SJCRH30 (cell line): ENCODE results near the gene BBX. TPM values are rescaled to one million over a fixed set of nuclear protein-coding genes. Genes with fewer than 3 reads are reported as not detected.

Source experiments
- DNase-seq, 2 experiments: peaks; one replicate each; pipeline ENCODE4 v3.0.0-alpha.2; 2015 to 2020
- H3K27ac ChIP-seq: fragments of 250-450 bp; sonication (Bioruptor Pico); 2 replicates; pipeline ENCODE4 v1.5.1; 2020; ENCODE audit warnings: mild to moderate bottlenecking, moderate library complexity
- H3K27me3 ChIP-seq: fragments of 250-450 bp; sonication (Bioruptor Pico); 2 replicates; pipeline ENCODE4 v1.5.1; 2020; ENCODE audit warnings: mild to moderate bottlenecking, moderate library complexity
- H3K36me3 ChIP-seq: fragments of 250-450 bp; sonication (Bioruptor Pico); 2 replicates; pipeline ENCODE4 v1.5.1; 2020; ENCODE audit warnings: mild to moderate bottlenecking, moderate library complexity
- H3K4me1 ChIP-seq: fragments of 250-450 bp; sonication (Bioruptor Pico); 2 replicates; pipeline ENCODE4 v1.5.1; 2020; ENCODE audit warnings: mild to moderate bottlenecking, moderate library complexity
- H3K4me3 ChIP-seq: fragments of 250-450 bp; sonication (Bioruptor Pico); 2 replicates; pipeline ENCODE4 v1.5.1; 2020; ENCODE audit warnings: mild to moderate bottlenecking, moderate library complexity
- H3K9me3 ChIP-seq: fragments of 250-450 bp; sonication (Bioruptor Pico); replicated peaks from 2 replicates; pipeline ENCODE4 v1.5.1; 2020; ENCODE audit warnings: mild to moderate bottlenecking, moderate library complexity
- total RNA-seq: library from RNA; depleted of rRNA; stranded (reverse); fragments of >200 nt; shearing (Covaris generic); gene quantifications from 2 replicates; pipeline ENCODE4 v1.2.3, GENCODE V29; 2014

Gene BBX
- total RNA-seq, 1 experiment from 2014 or later: 54.0 TPM

- no peaks in the 10 kb centered on the region for H3K4me1 ChIP-seq
- 0 out of 2 replicates have a peak, but pooled peaks cover 8% of the 10 kb centered on the region for H3K36me3 ChIP-seq
- H3K4me3 ChIP-seq: no peak overlapping the region
- no peaks in the 10 kb centered on the region for H3K9me3 ChIP-seq
- H3K27ac ChIP-seq: no peak overlapping the region
- no peak for DNase-seq
- no peaks in the 10 kb centered on the region for H3K27me3 ChIP-seq
Measured at GRCh38 chr3:107729686-107730085, 206.9 kb downstream of the BBX start.

GRCh38 chr3:107734317-107734716 is 211.6 kb downstream of the BBX start:
- no peak overlapping the region for H3K27ac ChIP-seq
- H3K9me3 ChIP-seq: no peaks in the 10 kb centered on the region
- H3K4me1 ChIP-seq: no peaks in the 10 kb centered on the region
- no peak overlapping the region for H3K4me3 ChIP-seq
- 0 out of 2 replicates have a peak, but pooled peaks cover 5% of the 10 kb centered on the region for H3K36me3 ChIP-seq
- no peak for DNase-seq
- H3K27me3 ChIP-seq: no peaks in the 10 kb centered on the region

DNA sequence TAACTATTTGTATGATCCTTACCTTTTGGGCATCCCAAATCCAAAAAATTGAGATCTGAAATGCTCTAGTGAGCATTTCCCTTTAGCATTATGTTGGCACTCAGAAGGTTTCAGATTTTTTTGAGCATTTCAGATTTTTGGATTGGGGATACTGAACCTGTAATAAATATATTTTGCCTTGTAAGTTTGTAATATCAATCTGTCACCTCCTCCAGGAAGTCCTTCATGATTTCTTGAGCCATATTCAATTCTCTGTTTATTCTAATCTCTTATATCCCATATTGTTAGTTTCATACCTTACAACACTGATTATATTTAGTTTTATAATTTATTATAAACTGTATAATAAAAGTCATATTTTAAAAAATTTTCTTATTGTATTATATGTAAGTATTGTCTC is 215.2 kb downstream of the BBX start:
- Histone ChIP-seq H3K4me3 (no peak overlapping the region), H3K27me3 (no peaks in the 10 kb centered on the region), H3K27ac (no peak overlapping the region), H3K4me1 (no peaks in the 10 kb centered on the region), H3K9me3 (no peaks in the 10 kb centered on the region), H3K36me3 (0 out of 2 replicates have a peak, but pooled peaks cover 2% of the 10 kb centered on the region)
- no peak for DNase-seq

GRCh38 chr3:107738486-107739183 is 215.9 kb downstream of the BBX start:
- H3K4me1 ChIP-seq: no peaks in the 10 kb centered on the region

GRCh38 chr3:107739227-107739626 is 216.5 kb downstream of the BBX start:
- no peak for DNase-seq
- Histone ChIP-seq H3K27me3 (no peaks in the 10 kb centered on the region), H3K9me3 (no peaks in the 10 kb centered on the region), H3K4me3 (no peak overlapping the region), H3K27ac (no peak overlapping the region), H3K4me1 (no peaks in the 10 kb centered on the region), H3K36me3 (0 out of 2 replicates have a peak, but pooled peaks cover 2% of the 10 kb centered on the region)

More at GRCh38 chr3:107738486-107739183, 215.9 kb downstream of the BBX start:
- Histone ChIP-seq H3K27ac (no peak overlapping the region), H3K9me3 (no peaks in the 10 kb centered on the region), H3K27me3 (no peaks in the 10 kb centered on the region), H3K4me3 (no peak overlapping the region), H3K36me3 (0 out of 2 replicates have a peak, but pooled peaks cover 2% of the 10 kb centered on the region)
- DNase-seq: no peak

- H3K4me1 ChIP-seq: no peaks in the 10 kb centered on the region
- H3K27me3 ChIP-seq: no peaks in the 10 kb centered on the region
- DNase-seq: peak in 1 of 2 experiments; percentile 15
- H3K4me3 ChIP-seq: no peak overlapping the region
- H3K27ac ChIP-seq: no peak overlapping the region
- H3K36me3 ChIP-seq: 0 out of 2 replicates have a peak, but pooled peaks cover 1% of the 10 kb centered on the region
- no peaks in the 10 kb centered on the region for H3K9me3 ChIP-seq
Measured at GRCh38 chr3:107740992-107741896, 218.5 kb downstream of the BBX start.

- Histone ChIP-seq H3K27me3 (no peaks in the 10 kb centered on the region), H3K27ac (no peak overlapping the region), H3K9me3 (no peaks in the 10 kb centered on the region), H3K36me3 (0 out of 2 replicates have a peak, but pooled peaks cover 3% of the 10 kb centered on the region), H3K4me1 (no peaks in the 10 kb centered on the region), H3K4me3 (no peak overlapping the region)
- no peak for DNase-seq
Measured at GRCh38 chr3:107745354-107745753, 222.6 kb downstream of the BBX start.

DNA sequence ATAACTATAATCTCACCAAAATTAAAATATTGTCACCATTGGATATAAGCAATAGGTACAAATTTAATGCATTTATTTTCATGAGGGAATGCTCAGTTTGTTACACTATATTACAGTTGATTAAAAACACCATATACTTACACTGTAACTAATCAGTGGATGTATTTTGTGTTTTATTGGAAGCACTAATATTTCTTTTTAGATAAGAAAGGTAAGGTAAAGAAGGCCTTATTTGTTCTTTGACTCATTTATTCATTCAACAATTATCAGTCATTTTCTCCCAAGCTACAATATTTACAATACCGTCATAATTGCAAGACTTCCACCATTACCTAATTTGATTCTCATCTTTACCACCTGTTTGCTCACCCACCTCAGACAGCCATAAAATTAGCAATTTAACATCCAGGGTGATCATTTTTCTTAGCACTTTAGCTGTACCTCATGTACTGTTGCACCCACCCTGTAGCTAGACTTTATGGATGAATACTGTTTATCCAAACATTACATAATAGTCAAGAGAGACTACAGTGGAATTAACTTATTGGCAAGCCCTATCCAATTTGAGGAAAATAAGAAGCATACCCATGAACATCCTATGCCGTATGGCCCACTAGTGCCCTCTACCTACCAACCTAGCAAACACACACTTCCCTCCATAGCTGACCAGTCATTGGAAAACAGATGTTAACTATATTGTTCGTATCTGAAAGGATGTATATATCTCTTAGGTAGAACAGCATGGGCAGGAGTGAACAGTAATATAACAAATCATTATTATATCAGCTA is 229.6 kb downstream of the BBX start:
- Histone ChIP-seq H3K4me1 (no peaks in the 10 kb centered on the region), H3K27me3 (no peaks in the 10 kb centered on the region), H3K27ac (no peak overlapping the region), H3K9me3 (no peaks in the 10 kb centered on the region), H3K36me3 (no peaks in the 10 kb centered on the region), H3K4me3 (no peak overlapping the region)
- DNase-seq: peak; percentile 10 to 39

GRCh38 chr3:107753494-107753893 is 230.7 kb downstream of the BBX start:
- H3K4me1 ChIP-seq: no peaks in the 10 kb centered on the region
- no peaks in the 10 kb centered on the region for H3K27me3 ChIP-seq
- no peak overlapping the region for H3K27ac ChIP-seq
- no peaks in the 10 kb centered on the region for H3K36me3 ChIP-seq
- H3K9me3 ChIP-seq: no peaks in the 10 kb centered on the region
- no peak overlapping the region for H3K4me3 ChIP-seq
- DNase-seq: peak; percentile 7 to 48

DNA sequence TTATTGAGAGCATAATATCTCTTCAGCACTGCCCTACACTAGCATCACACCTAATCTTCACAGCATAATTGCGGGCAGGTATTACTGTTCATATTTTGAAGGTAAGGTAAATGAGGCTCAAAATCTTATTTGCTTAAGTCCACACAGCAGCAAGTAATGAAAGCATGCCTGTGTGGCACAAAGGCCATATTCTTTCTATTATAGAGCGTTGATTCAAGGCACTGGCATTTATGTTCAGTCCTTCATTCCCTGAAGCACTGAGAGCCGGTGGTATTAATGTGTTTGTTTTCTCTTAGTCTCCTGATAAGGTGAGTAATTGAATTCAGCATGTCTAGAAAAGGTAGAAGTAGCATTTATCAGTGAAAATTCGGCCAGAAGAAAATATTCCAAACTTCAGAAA is 231.2 kb downstream of the BBX start:
- no peak for DNase-seq
- H3K4me1 ChIP-seq: no peaks in the 10 kb centered on the region
- H3K4me3 ChIP-seq: no peak overlapping the region
- no peaks in the 10 kb centered on the region for H3K27me3 ChIP-seq
- no peaks in the 10 kb centered on the region for H3K9me3 ChIP-seq
- H3K36me3 ChIP-seq: no peaks in the 10 kb centered on the region
- H3K27ac ChIP-seq: no peak overlapping the region

DNA sequence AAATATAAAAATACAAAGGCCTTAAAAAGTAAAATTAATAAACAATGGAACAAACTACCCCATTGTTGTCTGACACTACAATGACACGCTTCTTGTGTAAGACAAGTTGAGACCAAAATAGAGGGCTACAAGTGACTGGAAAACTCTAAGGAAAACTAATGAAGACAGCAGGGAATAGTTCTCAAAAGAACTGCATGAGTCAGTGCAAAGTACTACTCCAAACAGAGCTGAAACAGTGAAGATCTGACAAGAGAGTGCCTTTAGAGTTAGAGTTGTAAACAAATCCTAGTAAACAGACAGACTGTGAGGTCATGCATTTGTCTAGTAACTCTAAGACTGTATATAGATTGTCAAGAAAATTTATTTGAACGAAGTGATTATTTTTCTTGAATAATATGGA is 233.9 kb downstream of the BBX start:
- Histone ChIP-seq H3K36me3 (peaks cover 4% of the 10 kb centered on the region; the same call in 1 of the 2 replicates), H3K4me3 (no peak overlapping the region), H3K9me3 (no peaks in the 10 kb centered on the region), H3K27ac (no peak overlapping the region), H3K4me1 (no peaks in the 10 kb centered on the region), H3K27me3 (no peaks in the 10 kb centered on the region)
- DNase-seq: no peak

DNA sequence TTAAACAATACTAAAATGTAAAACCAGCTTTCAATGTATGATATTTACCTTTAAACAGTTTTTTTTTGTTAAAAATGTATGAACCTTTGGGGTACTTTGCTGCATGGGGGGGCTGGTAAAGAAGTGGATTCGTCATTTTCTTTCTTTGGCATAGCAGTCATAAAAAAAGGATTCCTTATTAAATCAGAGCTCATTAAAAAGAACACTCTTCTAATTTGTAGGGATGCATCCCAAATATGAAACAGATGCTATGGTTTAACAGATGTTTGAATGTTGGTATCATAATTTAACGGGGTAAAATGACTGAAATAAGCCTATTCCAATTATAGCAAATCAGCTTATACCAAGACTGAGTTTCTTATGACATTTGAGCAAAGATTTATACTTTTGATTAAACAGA is 234.4 kb downstream of the BBX start:
- no peak for DNase-seq
- Histone ChIP-seq H3K4me3 (no peak overlapping the region), H3K27me3 (no peaks in the 10 kb centered on the region), H3K4me1 (no peaks in the 10 kb centered on the region), H3K9me3 (no peaks in the 10 kb centered on the region), H3K36me3 (peaks cover 4% of the 10 kb centered on the region; the same call in 1 of the 2 replicates), H3K27ac (no peak overlapping the region)

DNA sequence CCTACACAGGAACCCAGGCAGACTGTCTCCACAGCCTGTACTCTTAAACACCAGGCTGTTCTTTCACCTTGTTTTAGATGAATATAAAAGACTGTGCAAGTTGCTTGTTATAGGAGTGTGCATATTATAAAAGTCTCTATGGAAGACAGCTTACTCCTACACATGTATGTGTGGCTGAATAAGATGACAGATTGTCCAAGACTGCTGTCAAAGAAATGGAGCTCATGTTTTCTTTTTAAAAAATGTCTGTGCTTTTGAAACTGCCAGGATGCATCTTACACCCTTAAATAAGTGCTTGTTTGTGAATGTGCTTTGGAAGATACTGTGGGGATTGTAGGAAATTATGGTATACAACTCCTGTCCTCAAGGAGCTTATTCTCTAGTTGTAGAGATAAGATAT is 237.4 kb downstream of the BBX start:
- no peak overlapping the region for H3K27ac ChIP-seq
- H3K36me3 ChIP-seq: peaks cover 4% of the 10 kb centered on the region; the same call in 1 of the 2 replicates
- no peak overlapping the region for H3K4me3 ChIP-seq
- H3K4me1 ChIP-seq: no peaks in the 10 kb centered on the region
- DNase-seq: no peak
- no peaks in the 10 kb centered on the region for H3K27me3 ChIP-seq
- no peaks in the 10 kb centered on the region for H3K9me3 ChIP-seq

- Histone ChIP-seq H3K4me1 (no peaks in the 10 kb centered on the region), H3K27ac (no peak overlapping the region), H3K36me3 (peaks cover 4% of the 10 kb centered on the region; the same call in 1 of the 2 replicates), H3K9me3 (no peaks in the 10 kb centered on the region), H3K4me3 (no peak overlapping the region), H3K27me3 (no peaks in the 10 kb centered on the region)
- no peak for DNase-seq
Measured at GRCh38 chr3:107761391-107761790, 238.6 kb downstream of the BBX start.
